Trophoblast cell (in vitro differentiated cells and primary cell): Measurements from ENCODE around the gene WDTC1.
"Not testable (repeated sequence)": the region's sequence is repeated elsewhere in the genome, so short reads cannot be mapped to it uniquely, and the experiment has no call there.

Source experiments
- DNase-seq, 2 donors: peaks; one replicate each; pipeline ENCODE4 v3.0.0-alpha.2; 2016
- H2AFZ ChIP-seq: 2 replicates; pipeline ENCODE4 v1.6.1; 2013; ENCODE audit warnings: low read length, moderate library complexity, mild to moderate bottlenecking; ENCODE audit not compliant: insufficient read depth, poor library complexity
- H2AK5ac ChIP-seq: 2 replicates; pipeline ENCODE4 v1.6.1; 2013; ENCODE audit warnings: mild to moderate bottlenecking, low read length
- H2BK120ac ChIP-seq: 2 replicates; pipeline ENCODE4 v1.6.1; 2013; ENCODE audit warnings: low read length, mild to moderate bottlenecking, moderate library complexity; ENCODE audit not compliant: insufficient read depth, poor library complexity
- H2BK12ac ChIP-seq: 2 replicates; pipeline ENCODE4 v1.6.1; 2013; ENCODE audit warnings: mild to moderate bottlenecking, low read length, moderate library complexity
- H2BK5ac ChIP-seq: 2 replicates; pipeline ENCODE4 v1.6.1; 2013; ENCODE audit warnings: low read length, low read depth, moderate library complexity, mild to moderate bottlenecking; ENCODE audit not compliant: poor library complexity
- H3K14ac ChIP-seq: 2 replicates; pipeline ENCODE4 v1.6.1; 2013; ENCODE audit warnings: mild to moderate bottlenecking, low read length
- H3K18ac ChIP-seq: 2 replicates; pipeline ENCODE4 v1.6.1; 2013; ENCODE audit warnings: mild to moderate bottlenecking, low read length
- H3K23ac ChIP-seq: 2 replicates; pipeline ENCODE4 v1.6.1; 2013; ENCODE audit warnings: low read length
- H3K27ac ChIP-seq: 2 replicates; pipeline ENCODE4 v1.5.1; 2013; ENCODE audit warnings: low read depth, mild to moderate bottlenecking, inconsistent platforms, low read length, moderate library complexity
- H3K27me3 ChIP-seq: 2 replicates; pipeline ENCODE4 v1.6.1; 2013; ENCODE audit warnings: inconsistent platforms, mild to moderate bottlenecking, low read length, moderate library complexity; ENCODE audit not compliant: insufficient read depth
- H3K36me3 ChIP-seq, 2 experiments: 1 replicate in 1 of 2; 2 replicates in 1 of 2; pipeline ENCODE4 v1.6.1; 2013; ENCODE audit warnings: low read length in 2 of 2, mild to moderate bottlenecking in 2 of 2, moderate library complexity in 1 of 2; ENCODE audit not compliant: insufficient read depth in 2 of 2, control insufficient read depth in 1 of 2
- H3K4ac ChIP-seq: 2 replicates; pipeline ENCODE4 v1.6.1; 2013; ENCODE audit warnings: low read depth, mild to moderate bottlenecking, low read length, moderate library complexity
- H3K4me1 ChIP-seq, 2 experiments: 1 replicate in 1 of 2; 2 replicates in 1 of 2; pipeline ENCODE4 v1.6.1; 2013; ENCODE audit warnings: low read length in 2 of 2, mild to moderate bottlenecking in 2 of 2, moderate library complexity in 1 of 2; ENCODE audit not compliant: insufficient read depth in 2 of 2, control insufficient read depth in 1 of 2
- H3K4me2 ChIP-seq: 2 replicates; pipeline ENCODE4 v1.6.1; 2013; ENCODE audit warnings: inconsistent platforms, mild to moderate bottlenecking, low read length, moderate library complexity
- H3K4me3 ChIP-seq: 2 replicates; pipeline ENCODE4 v1.5.1; 2013; ENCODE audit warnings: mild to moderate bottlenecking, low read depth, low read length, inconsistent platforms
- H3K79me1 ChIP-seq: one replicate; pipeline ENCODE4 v1.6.1; 2013; ENCODE audit warnings: low read length
- H3K79me2 ChIP-seq: 2 replicates; pipeline ENCODE4 v1.6.1; 2013; ENCODE audit warnings: low read length, mild to moderate bottlenecking; ENCODE audit not compliant: control insufficient read depth, insufficient read depth, poor library complexity
- H3K9ac ChIP-seq: 2 replicates; pipeline ENCODE4 v1.6.1; 2013; ENCODE audit warnings: mild to moderate bottlenecking, low read length
- H3K9me3 ChIP-seq: 2 replicates; pipeline ENCODE4 v1.6.1; 2013; ENCODE audit warnings: low read depth, mild to moderate bottlenecking, control low read depth, inconsistent platforms, low read length; ENCODE audit not compliant: insufficient read depth
- H4K12ac ChIP-seq: 2 replicates; pipeline ENCODE4 v1.6.1; 2013; ENCODE audit warnings: low read depth, mild to moderate bottlenecking, low read length, moderate library complexity
- H4K8ac ChIP-seq: 2 replicates; pipeline ENCODE4 v1.6.1; 2013; ENCODE audit warnings: low read depth, mild to moderate bottlenecking, low read length, moderate library complexity
- H4K91ac ChIP-seq: one replicate; pipeline ENCODE4 v1.6.1; 2013; ENCODE audit warnings: low read depth, mild to moderate bottlenecking, low read length, moderate library complexity
- WGBS: extraction: QIAGEN DNeasy Blood & Tissue Kit; methylation state at CpG from one replicate; pipeline ENCODE4 v1.1.7; 2013; ENCODE audit warnings: missing lambda C conversion rate; ENCODE audit not compliant: insufficient read length, insufficient coverage; ENCODE audit errors: extremely low coverage; 5-methylcytosine and 5-hydroxymethylcytosine counted together

The WDTC1 gene

DNA sequence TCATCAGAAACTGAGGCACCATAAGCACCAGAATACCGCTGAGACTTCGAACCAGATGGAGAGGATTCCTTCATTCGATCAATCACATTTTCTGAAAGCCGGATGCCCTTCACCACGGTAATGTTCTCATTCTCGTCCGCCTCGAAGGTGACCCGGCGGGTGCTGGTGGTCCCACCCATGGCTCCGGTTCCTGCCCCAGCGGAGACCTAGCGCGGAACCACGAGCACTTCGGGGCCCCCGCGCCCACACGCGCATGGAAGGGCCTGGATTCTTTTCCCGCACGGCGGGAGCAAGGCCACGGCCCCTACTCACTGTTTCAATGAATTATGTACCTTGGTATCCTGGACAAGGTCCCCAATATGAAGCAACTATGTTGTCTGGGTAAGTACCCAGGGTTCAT, 33.1 kb upstream of the WDTC1 start:
- no CpG with 5 or more reads among the region's 24 CpGs for WGBS
- Histone ChIP-seq H3K4me2 (no peak overlapping the region), H2BK5ac (no peak overlapping the region), H3K18ac (no peak overlapping the region), H2BK120ac (no peak overlapping the region), H2BK12ac (no peak overlapping the region), H4K8ac (no peak overlapping the region), H3K9ac (no peak overlapping the region), H3K79me1 (no peaks in the 10 kb centered on the region), H4K91ac (no peak overlapping the region), H2AFZ (no peak overlapping the region), H3K4me3 (no peak overlapping the region), H3K9me3 (no peaks in the 10 kb centered on the region), H3K4ac (no peak overlapping the region), H3K14ac (no peak overlapping the region), H3K27ac (no peak overlapping the region), H4K12ac (no peak overlapping the region), H3K79me2 (no peaks in the 10 kb centered on the region), H2AK5ac (no peak overlapping the region), H3K27me3 (no peaks in the 10 kb centered on the region), H3K4me1 (no peaks in the 10 kb centered on the region), H3K36me3 (no peaks in the 10 kb centered on the region), H3K23ac (no peak overlapping the region)
- no peak for DNase-seq

DNA sequence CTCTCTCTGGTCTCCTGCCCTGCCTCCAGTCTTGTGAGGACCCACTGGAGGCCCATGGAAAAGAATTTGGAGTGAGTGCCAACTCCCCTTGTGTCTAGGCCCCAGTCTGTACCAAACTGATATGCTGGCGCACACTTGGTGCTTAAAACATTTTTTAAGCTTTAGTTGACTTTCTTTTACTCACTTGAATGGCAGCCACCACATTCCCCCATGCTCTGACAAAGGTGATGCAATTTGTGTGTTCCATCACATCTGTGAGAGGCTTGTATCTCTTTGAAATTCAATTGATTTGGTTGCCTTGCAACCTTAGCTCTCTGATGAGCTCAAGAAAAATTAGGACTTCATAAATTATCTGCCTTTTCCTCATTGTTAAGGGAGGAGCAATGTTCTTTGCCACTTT, 30.5 kb upstream of the WDTC1 start:
- no peaks in the 10 kb centered on the region for H3K27me3 ChIP-seq
- no peak overlapping the region for H3K4me2 ChIP-seq
- DNase-seq: peak; percentile 54 to 82
- H4K12ac ChIP-seq: no peak overlapping the region
- no peak overlapping the region for H2AK5ac ChIP-seq
- H3K79me2 ChIP-seq: no peaks in the 10 kb centered on the region
- H3K4me1 ChIP-seq: no peaks in the 10 kb centered on the region
- no peak overlapping the region for H2BK12ac ChIP-seq
- no peak overlapping the region for H2BK120ac ChIP-seq
- H3K4ac ChIP-seq: no peak overlapping the region
- H3K23ac ChIP-seq: no peak overlapping the region
- H3K9me3 ChIP-seq: no peaks in the 10 kb centered on the region
- H2BK5ac ChIP-seq: no peak overlapping the region
- WGBS: no CpG with 5 or more reads among the region's 1 CpG
- H3K18ac ChIP-seq: no peak overlapping the region
- no peak overlapping the region for H3K14ac ChIP-seq
- no peak overlapping the region for H4K91ac ChIP-seq
- no peak overlapping the region for H3K4me3 ChIP-seq
- H3K36me3 ChIP-seq: no peaks in the 10 kb centered on the region
- H3K79me1 ChIP-seq: no peaks in the 10 kb centered on the region
- no peak overlapping the region for H4K8ac ChIP-seq
- H3K27ac ChIP-seq: no peak overlapping the region
- no peak overlapping the region for H3K9ac ChIP-seq
- no peak overlapping the region for H2AFZ ChIP-seq

DNA sequence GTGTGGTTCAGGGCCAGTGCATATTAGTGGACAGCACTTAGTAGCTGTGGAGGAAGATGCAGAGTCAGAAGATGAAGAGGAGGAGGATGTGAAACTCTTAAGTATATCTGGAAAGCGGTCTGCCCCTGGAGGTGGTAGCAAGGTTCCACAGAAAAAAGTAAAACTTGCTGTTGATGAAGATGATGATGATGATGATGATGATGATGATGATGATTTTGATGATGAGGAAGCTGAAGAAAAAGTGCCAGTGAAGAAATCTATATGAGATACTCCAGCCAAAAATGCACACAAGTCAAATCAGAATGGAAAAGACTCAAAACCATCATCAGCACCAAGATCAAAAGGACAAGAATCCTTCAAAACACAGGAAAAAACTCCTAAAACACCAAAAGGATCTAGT, 27.2 kb upstream of the WDTC1 start:
- not testable (repeated sequence) for H3K4me3 ChIP-seq, H3K79me1 ChIP-seq, H3K27me3 ChIP-seq, H2BK12ac ChIP-seq, H3K4ac ChIP-seq, H3K9ac ChIP-seq, H3K14ac ChIP-seq, H3K27ac ChIP-seq, H3K36me3 ChIP-seq, H2BK5ac ChIP-seq, H3K79me2 ChIP-seq, H3K23ac ChIP-seq, DNase-seq, H3K4me1 ChIP-seq, H4K12ac ChIP-seq, H4K91ac ChIP-seq, H3K9me3 ChIP-seq, H4K8ac ChIP-seq, H2AFZ ChIP-seq, H2BK120ac ChIP-seq, H2AK5ac ChIP-seq, H3K4me2 ChIP-seq, H3K18ac ChIP-seq
- no CpG with 5 or more reads among the region's 1 CpG for WGBS

DNA sequence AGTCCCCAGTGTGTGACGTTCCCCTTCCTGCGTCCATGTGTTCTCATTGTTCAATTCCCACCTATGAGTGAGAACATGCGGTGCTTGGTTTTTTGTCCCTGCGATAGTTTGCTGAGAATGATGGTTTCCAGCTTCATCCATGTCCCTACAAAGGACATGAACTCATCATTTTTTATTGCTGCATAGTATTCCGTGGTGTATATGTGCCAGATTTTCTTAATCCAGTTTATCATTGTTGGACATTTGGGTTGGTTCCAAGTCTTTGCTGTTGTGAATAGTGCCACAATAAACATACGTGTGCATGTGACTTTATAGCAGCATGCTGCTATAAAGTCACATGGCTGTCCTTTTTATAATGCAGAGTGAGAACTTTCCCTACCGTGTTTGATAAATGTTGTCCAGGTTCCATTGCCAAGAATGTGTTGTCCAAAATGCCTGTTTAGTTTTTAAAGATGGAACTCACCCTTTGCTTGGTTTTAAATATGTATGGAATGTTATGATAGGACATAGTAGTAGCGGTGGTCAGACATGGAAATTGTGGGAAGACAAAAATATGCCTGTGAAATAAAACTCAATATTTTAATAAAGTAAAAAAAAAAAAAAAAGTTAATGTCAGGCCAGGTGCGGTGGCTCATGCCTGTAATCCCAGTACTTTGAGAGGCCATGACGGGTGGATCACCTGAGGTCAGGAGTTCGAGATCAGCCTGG, 26.1 kb upstream of the WDTC1 start:
- H3K18ac ChIP-seq, H3K23ac ChIP-seq, H3K4me3 ChIP-seq, H4K8ac ChIP-seq, DNase-seq, H2BK120ac ChIP-seq, H3K36me3 ChIP-seq, H3K27me3 ChIP-seq, H3K79me2 ChIP-seq, H3K27ac ChIP-seq, H3K79me1 ChIP-seq, H3K9me3 ChIP-seq, H2BK5ac ChIP-seq, H3K14ac ChIP-seq, H3K4me1 ChIP-seq, H4K91ac ChIP-seq, H4K12ac ChIP-seq, H3K9ac ChIP-seq, H2BK12ac ChIP-seq, H3K4me2 ChIP-seq, H2AK5ac ChIP-seq, H2AFZ ChIP-seq, H3K4ac ChIP-seq: not testable (repeated sequence)
- no CpG with 5 or more reads among the region's 11 CpGs for WGBS
